Erythroblast (primary cell): Measurements from ENCODE around the gene CTXND1.

Experiments used
- GATA1 ChIP-seq: IDR thresholded peaks from 2 replicates; pipeline ENCODE4 v1.6.1; 2011; ENCODE audit warnings: low read depth, mild to moderate bottlenecking, control low read depth, low read length, moderate library complexity
- POLR2A ChIP-seq: IDR thresholded peaks from 2 replicates; pipeline ENCODE4 v1.6.1; 2011; ENCODE audit warnings: mild to moderate bottlenecking, low read length

DNA sequence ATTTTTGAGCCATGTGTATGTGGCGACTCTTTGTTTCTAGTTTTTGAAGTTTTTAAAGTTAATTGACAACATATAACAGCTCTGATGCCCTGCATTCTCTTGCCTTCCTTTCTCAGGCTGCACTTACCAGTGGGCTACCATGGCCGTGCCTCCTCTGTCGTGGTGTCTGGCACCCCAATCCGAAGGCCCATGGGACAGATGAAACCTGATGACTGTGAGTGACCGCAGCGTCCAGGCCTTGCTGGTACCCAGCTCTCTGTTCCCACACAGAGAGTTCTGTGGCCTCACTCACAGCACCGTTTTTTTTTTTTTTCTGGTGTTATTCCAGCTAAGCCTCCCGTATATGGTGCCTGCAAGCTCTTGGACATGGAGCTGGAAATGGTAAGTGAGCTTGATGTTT lies 84.1 kb downstream of the CTXND1 start:
- TF ChIP-seq POLR2A (no peak), GATA1 (no peak)
